SU-DHL-6 (cell line): ENCODE measurements around the gene SERPINH1.

Experiments
- H2AFZ ChIP-seq: fragments of 200-600 bp; sonication (generic); 2 replicates; pipeline ENCODE4 v1.6.1; 2014; ENCODE audit warnings: low read depth, mild to moderate bottlenecking, moderate library complexity, mixed read lengths, antibody characterized with exemption, low read length; ENCODE audit not compliant: severe bottlenecking
- H3F3A ChIP-seq: fragments of 200-600 bp; shearing (Covaris generic); 2 replicates; pipeline ENCODE4 v1.6.0; 2016; ENCODE audit warnings: antibody characterized with exemption, mild to moderate bottlenecking; ENCODE audit not compliant: insufficient read depth
- H3K27ac ChIP-seq: fragments of 200-600 bp; sonication (generic); 2 replicates; pipeline ENCODE4 v1.5.1; 2016; ENCODE audit warnings: low read depth, mild to moderate bottlenecking, low read length, moderate library complexity, mixed read lengths
- H3K27me3 ChIP-seq: fragments of 200-600 bp; sonication (generic), shearing (Covaris generic); 2 replicates; pipeline ENCODE4 v1.6.0; 2014; ENCODE audit warnings: mild to moderate bottlenecking, low read length
- H3K36me3 ChIP-seq: fragments of 200-600 bp; sonication (generic); 2 replicates; pipeline ENCODE4 v1.6.1; 2014; ENCODE audit warnings: mild to moderate bottlenecking, low read length, mixed read lengths
- H3K4me2 ChIP-seq: fragments of 300-600, 200-600 bp; shearing (Covaris generic), sonication (generic); 2 replicates; pipeline ENCODE4 v1.6.0; 2014; ENCODE audit warnings: low read length, low read depth, mild to moderate bottlenecking; ENCODE audit not compliant: poor library complexity, severe bottlenecking
- H3K4me3 ChIP-seq: fragments of 200-600 bp; sonication (generic); 2 replicates; pipeline ENCODE4 v1.5.1; 2014; ENCODE audit warnings: antibody characterized with exemption, low read length, mild to moderate bottlenecking, mixed read lengths; ENCODE audit not compliant: insufficient read depth, poor library complexity, severe bottlenecking
- H3K79me2 ChIP-seq: fragments of 200-600 bp; sonication (generic); 2 replicates; pipeline ENCODE4 v1.6.1; 2014; ENCODE audit warnings: mild to moderate bottlenecking, low read length, moderate library complexity; ENCODE audit not compliant: insufficient read depth
- H3K9ac ChIP-seq: fragments of 200-600 bp; sonication (generic); 2 replicates; pipeline ENCODE4 v1.7.0; 2014; ENCODE audit warnings: mild to moderate bottlenecking, low read length
- H3K9me2 ChIP-seq: fragments of 200-600 bp; sonication (generic); replicated peaks from 2 replicates; pipeline ENCODE4 v1.6.1; 2014; ENCODE audit warnings: low read length; ENCODE audit not compliant: insufficient read depth
- H3K9me3 ChIP-seq: fragments of 200-600 bp; sonication (generic); 2 replicates; pipeline ENCODE4 v1.6.1; 2014; ENCODE audit warnings: low read length, mixed read lengths; ENCODE audit not compliant: insufficient read depth
- H4K20me1 ChIP-seq: fragments of 200-600 bp; sonication (generic); 2 replicates; pipeline ENCODE4 v1.6.1; 2014; ENCODE audit warnings: low read depth, mild to moderate bottlenecking, antibody characterized with exemption, low read length, moderate library complexity, mixed read lengths
- CTCF ChIP-seq: fragments of 200-600 bp; sonication (generic); IDR thresholded peaks from one replicate; pipeline ENCODE4 v1.5.1; 2017; ENCODE audit warnings: antibody characterized with exemption, mild to moderate bottlenecking, low read length, moderate library complexity; ENCODE audit not compliant: insufficient read depth, poor library complexity, severe bottlenecking
- EZH2phosphoT487 ChIP-seq: fragments of 200-600 bp; sonication (generic), shearing (Covaris generic); conservative IDR thresholded peaks from 2 replicates; pipeline ENCODE4 v1.6.1; 2018; ENCODE audit warnings: mild to moderate bottlenecking, antibody characterized with exemption, low read length, moderate library complexity, mixed read lengths

The SERPINH1 gene

DNA sequence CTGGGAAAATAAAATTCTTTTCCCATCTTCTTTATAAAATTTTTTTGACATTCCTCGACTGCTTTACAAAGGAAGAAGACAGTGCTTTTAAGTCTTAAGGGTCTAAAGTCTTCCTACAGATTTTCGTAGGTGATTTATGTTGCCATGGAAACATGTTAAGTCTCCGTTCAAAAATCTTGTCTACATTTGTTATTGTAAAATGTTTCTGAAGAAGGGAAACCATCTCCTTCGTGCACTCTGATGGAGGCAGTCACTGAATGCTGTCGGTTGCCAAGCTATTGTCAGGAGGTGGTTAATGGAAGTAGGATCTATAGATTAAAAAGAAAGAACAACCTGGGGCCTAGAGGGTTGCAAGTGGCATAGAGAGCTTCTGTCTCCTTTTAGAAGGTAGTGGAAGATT lies 54.2 kb downstream of the SERPINH1 start:
- Histone ChIP-seq H2AFZ (no peak overlapping the region), H3K4me2 (no peak overlapping the region), H3K27ac (no peak overlapping the region), H3K36me3 (no peaks in the 10 kb centered on the region), H3K27me3 (no peaks in the 10 kb centered on the region), H4K20me1 (no peaks in the 10 kb centered on the region), H3K9me2 (no peaks in the 10 kb centered on the region), H3K9ac (no peak overlapping the region), H3F3A (no peaks in the 10 kb centered on the region), H3K4me3 (no peak overlapping the region), H3K9me3 (no peaks in the 10 kb centered on the region), H3K79me2 (no peaks in the 10 kb centered on the region)
- no peak for TF ChIP-seq CTCF
- TF ChIP-seq EZH2phosphoT487: no peak
